Dermis microvascular lymphatic vessel endothelial cell (primary cell): ENCODE measurements around the gene AGAP3. TPM values are rescaled to one million over a fixed set of nuclear protein-coding genes. Genes with fewer than 3 reads are reported as not detected.

ENCODE experiments used
- DNase-seq, 2 donors: peaks; one replicate each; pipeline versions ENCODE4 v3.0.0 to v3.0.0-alpha.2; 2010; ENCODE audit warnings: low read depth in 2 of 2
- total RNA-seq: library from RNA; depleted of rRNA; stranded (reverse); fragments of >200 nt; gene quantifications from 2 replicates; pipeline ENCODE4 v1.2.1, GENCODE V29; 2014

The AGAP3 gene
- total RNA-seq, 1 donor from 2014 or later, result 43.8 TPM

- peak in 1 of 2 donors; percentile 58 for DNase-seq
Observed at GRCh38 chr7:151087245-151088018, 1.2 kb downstream of the AGAP3 start.

GRCh38 chr7:151088019-151088855, 2.0 kb downstream of the AGAP3 start:
- DNase-seq, result peak in 1 of 2 donors; percentile 52

- peak; percentile 93 to 97 for DNase-seq
Observed at GRCh38 chr7:151088856-151089699, 2.8 kb downstream of the AGAP3 start.

GRCh38 chr7:151089893-151090730, 3.8 kb downstream of the AGAP3 start:
- DNase-seq, result peak in 1 of 2 donors; percentile 53

GRCh38 chr7:151091003-151091402, 4.7 kb downstream of the AGAP3 start:
- no peak for DNase-seq

DNA sequence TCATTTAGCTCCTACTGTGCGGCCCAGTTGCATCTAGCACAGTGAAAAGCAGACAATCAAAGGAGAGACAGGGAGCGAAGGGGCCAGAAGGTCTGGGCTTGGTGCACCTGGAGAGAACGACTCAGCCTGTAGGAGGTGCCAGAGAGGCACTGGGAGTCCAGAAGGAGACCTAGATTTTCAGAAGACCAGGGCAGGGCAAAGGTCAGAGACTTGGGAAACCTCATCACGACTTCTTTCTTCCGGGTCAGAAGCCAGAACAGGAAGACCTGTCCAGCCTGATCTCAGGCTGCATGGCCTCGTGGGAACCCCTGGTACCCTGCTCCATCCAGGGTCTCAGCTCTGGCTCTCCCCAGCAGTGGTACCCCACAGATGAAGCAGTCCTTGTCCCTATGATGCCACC, 5.2 kb downstream of the AGAP3 start:
- no peak for DNase-seq

- DNase-seq, result no peak
Observed at GRCh38 chr7:151091988-151092387, 5.7 kb downstream of the AGAP3 start.

DNA sequence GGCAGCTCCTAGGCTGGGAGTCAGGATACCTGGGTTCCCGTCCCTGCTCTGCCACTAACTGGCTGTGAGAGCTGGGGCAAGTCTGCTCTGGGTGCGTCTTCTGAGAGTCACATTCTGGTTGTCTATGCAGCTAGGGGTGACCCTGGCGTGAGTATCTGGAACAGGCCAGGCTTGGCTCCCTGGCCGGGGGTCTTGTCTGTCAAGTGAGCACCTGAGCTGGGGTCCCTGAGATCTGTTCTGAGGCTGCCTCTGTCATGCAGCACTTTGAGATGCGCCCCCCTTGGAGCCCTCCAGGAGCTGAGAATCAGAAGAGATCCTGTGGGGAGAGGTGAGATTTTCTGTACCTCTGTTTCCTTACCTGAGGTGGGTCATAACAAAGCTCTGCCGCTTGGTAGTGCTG, 7.5 kb downstream of the AGAP3 start:
- DNase-seq, result no peak

GRCh38 chr7:151094675-151095074, 8.4 kb downstream of the AGAP3 start:
- DNase-seq, result no peak

DNA sequence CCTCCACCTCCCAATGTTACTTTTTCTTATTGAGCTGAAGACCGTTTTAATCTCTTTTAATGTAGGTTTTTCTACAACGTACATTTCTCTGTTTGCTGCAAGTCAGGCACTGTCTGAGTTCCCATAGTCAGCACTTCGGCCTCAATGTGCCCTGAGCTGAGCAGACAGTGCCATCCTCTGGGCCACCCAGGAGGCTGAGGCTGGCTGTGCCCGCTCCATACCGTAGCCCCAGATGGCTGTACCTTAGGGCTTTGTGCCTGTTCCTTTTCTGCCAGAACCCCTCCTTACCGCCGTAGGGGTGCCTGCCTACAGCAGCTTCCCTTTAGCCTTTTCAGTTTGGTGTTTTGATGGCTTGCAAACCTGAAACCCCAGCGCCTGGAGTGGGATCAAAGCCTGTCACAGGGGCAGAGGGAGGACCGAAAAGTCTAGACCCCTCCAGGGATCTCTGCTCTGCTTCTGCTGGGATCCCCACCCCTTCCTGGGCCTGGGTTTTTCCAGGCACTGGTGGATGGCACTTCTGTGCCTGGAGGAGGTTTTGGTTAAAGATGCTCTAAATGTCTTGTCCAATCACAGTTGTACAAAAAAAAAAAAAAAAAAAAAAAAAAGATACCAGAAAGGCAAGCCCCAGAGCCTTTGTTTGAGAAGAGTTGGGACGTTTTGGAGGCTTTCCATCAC, 9.0 kb downstream of the AGAP3 start:
- DNase-seq, result no peak

- DNase-seq, result peak in 1 of 2 donors; percentile 58
Observed at GRCh38 chr7:151095828-151096475, 9.7 kb downstream of the AGAP3 start.

- no peak for DNase-seq
Observed at GRCh38 chr7:151099486-151100211, 13.4 kb downstream of the AGAP3 start.

DNA sequence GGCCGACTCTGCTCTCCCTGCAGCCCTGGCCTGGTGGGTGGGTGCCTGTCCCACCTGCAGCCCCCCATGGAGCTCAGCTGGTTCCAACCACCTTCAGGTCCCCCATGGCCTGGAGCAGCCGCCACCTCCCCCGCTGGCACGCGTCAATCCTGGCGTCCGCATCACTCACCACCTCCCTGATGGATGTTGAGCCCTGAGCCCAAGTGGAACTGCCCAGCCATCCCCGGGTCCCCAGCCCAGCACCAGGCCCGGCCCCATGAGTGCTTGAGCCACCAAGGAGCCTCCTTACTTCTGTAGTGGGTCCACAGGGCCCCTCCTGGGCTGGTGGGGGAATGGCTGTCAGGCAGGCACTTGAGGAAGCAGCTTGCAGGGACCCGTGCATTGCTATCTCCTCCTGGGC, 14.6 kb downstream of the AGAP3 start:
- no peak for DNase-seq

DNA sequence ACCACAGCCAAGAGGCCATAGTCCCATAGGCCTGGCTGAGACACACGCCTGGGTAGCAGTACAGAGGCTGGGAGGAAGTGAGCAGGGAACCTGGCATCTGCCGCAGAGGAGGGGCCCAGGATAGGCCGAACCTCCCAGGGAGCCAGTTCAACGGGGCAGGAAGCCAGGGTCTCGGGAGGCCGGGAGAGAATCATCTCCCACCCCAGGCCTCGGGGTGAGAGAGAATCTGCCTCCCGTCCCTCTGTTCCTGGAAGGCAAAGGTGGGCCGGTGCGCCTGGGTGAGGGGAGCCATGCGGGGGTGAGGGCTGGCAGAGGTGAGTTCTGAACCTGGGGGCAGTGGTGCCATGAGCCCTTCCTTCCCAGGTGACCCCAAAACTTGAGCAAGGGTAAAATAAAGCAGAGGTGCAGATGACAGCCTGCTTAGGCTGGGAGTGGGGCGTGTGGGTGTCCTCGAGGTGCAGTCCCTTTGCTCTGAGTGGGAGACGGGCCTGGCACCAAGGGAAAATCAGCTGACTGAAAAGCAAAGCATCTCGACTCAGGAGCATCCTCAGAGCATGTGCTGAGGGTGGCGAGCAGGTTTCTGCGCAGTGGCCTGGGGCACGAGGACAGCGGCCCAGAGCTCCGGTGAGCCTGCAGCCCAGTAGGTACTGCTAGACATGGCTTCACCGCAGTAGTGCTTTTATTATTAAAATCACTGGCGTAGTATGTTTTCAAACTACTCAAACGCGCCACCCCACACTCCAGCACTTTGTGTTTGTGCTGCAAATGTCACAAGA, 15.5 kb downstream of the AGAP3 start:
- DNase-seq, result no peak

- DNase-seq, result no peak
Observed at GRCh38 chr7:151102991-151103390, 16.7 kb downstream of the AGAP3 start.

GRCh38 chr7:151103973-151104372, 17.7 kb downstream of the AGAP3 start:
- no peak for DNase-seq

DNA sequence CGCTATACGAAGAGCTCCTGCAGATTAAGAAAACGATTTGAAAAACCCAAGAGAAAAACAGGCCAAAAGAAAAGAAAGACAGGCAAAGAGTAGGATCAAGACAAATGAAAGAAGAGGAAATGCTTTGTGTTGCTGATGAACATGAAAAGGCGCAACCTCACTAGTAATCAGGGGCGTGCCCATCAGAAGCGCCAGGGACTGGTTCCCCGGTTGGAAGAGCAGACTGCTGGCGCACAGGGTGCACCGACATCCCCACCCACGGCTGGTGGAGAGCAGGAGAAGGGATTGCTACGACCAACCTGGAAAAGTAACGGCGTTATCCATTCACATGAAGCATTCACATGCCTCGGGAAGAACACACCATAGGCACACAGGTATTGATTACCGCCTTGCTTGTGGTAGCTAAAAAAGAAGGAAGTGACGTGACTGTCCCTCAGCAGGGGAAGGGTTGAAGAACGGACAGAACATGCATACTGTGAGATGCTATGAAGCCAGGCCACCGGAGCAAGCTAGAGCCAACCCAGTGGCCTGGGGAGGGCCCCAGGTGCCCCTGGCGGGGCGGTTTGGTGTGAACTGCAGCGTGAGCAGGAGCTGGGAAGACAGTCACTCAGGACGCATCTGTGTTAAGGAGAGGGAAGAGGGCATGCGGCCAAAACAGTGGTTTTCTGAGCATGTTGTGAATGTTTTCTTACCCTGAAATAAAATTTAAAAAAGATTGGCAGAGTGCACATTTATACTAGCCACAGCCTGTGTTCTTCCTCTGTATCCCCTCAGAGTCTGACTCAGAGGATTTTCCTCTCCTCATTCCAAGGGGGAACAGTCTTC, 18.3 kb downstream of the AGAP3 start:
- DNase-seq, result peak in 1 of 2 donors; percentile 88
